Uterus (tissue), 4 donors: ENCODE data around the gene TBCE. TPM values are rescaled to one million over a fixed set of nuclear protein-coding genes. Genes with fewer than 3 reads are reported as not detected.

ENCODE experiments used
- DNase-seq, 2 donors: peaks; one replicate each; pipeline ENCODE4 v3.0.0-alpha.2; 2019 to 2020
- H3K27ac ChIP-seq, 2 donors: fragments of 200-600 bp; sonication (generic); 1 replicate in 1 of 2; 2 replicates in 1 of 2; pipeline ENCODE4 v1.5.1; 2016 to 2018
- H3K27me3 ChIP-seq, 2 donors: fragments of 200-600 bp; sonication (generic); one replicate each; pipeline ENCODE4 v1.5.1; 2018 to 2019; ENCODE audit warnings: control low read depth in 1 of 2
- H3K36me3 ChIP-seq, 2 donors: fragments of 200-600 bp; sonication (generic); one replicate each; pipeline ENCODE4 v1.5.1; 2019; ENCODE audit warnings: control low read depth in 1 of 2
- H3K4me1 ChIP-seq, 2 donors: fragments of 200-600 bp; sonication (generic); one replicate each; pipeline ENCODE4 v1.5.1; 2018 to 2019; ENCODE audit warnings: control low read depth in 1 of 2
- H3K4me3 ChIP-seq, 2 donors: fragments of 200-600 bp; sonication (generic); 1 replicate in 1 of 2; 2 replicates in 1 of 2; pipeline ENCODE4 v1.5.1; 2018 to 2019; ENCODE audit warnings: mild to moderate bottlenecking in 1 of 2
- H3K9me3 ChIP-seq, 2 donors: fragments of 200-600 bp; sonication (generic); one replicate each; pipeline ENCODE4 v1.5.1; 2019; ENCODE audit warnings: control low read depth in 1 of 2
- POLR2A ChIP-seq, 2 donors: fragments of 450-650 bp; IDR thresholded peaks; one replicate each; pipeline ENCODE4 v1.6.1; 2016; ENCODE audit warnings: antibody characterized with exemption in 2 of 2, mild to moderate bottlenecking in 1 of 2, moderate library complexity in 1 of 2
- intact Hi-C: fragments of 100-400 bp; cut with DNase I; formaldehyde crosslinking; loops from one replicate; pipeline ENCODE4 v1.15.1; 2023; ENCODE audit warnings: low total_unique reads
- total RNA-seq, 4 donors: library from RNA; depleted of rRNA in 3 of 4; stranded (reverse); fragments of >200 nt in 3 of 4; gene quantifications; one replicate each; pipeline versions ENCODE4 v1.1.0 to v1.2.4, GENCODE V29; 2014 to 2023
- TF ChIP-seq, protein P1 (sequence below), 4 experiments: fragments of 200-600 bp in 2 of 4; fragments of 450-650 bp in 2 of 4; sonication (generic) in 2 of 4; IDR thresholded peaks; one replicate each; pipeline ENCODE4 v1.5.1; 2016 to 2019; ENCODE audit warnings: antibody characterized with exemption in 4 of 4, mild to moderate bottlenecking in 2 of 4, moderate library complexity in 1 of 4
- donor health status: DM: yes; HTN: yes; CAD: no.

Gene TBCE
- total RNA-seq, 4 donors from 2014 or later = 9.7 to 34.5 (median 19.6) TPM

DNA sequence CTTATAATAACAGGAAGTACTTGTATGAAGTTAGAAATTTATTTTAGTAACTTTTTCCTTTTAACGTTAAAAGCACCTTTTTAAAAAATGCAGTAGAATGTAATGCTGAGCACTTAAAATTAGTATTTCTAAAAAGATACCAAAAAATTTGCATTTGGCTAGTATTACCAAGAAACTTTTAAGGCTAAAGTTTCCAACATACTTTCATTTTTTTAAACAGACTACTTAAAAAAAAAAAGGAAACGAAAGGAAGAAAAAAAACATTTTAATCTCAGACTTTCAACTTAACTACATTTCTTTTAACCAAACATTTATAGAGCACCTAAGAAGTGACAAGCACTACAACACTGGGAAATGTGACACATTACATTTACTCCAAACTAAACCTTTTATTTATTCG is 42.1 kb upstream of the TBCE start:
- DNase-seq = no peak
- intact Hi-C loops = no loop called here
- H3K9me3 ChIP-seq = no peaks in the 10 kb centered on the region
- no peak overlapping the region for H3K4me3 ChIP-seq
- TF ChIP-seq, protein P1, sequence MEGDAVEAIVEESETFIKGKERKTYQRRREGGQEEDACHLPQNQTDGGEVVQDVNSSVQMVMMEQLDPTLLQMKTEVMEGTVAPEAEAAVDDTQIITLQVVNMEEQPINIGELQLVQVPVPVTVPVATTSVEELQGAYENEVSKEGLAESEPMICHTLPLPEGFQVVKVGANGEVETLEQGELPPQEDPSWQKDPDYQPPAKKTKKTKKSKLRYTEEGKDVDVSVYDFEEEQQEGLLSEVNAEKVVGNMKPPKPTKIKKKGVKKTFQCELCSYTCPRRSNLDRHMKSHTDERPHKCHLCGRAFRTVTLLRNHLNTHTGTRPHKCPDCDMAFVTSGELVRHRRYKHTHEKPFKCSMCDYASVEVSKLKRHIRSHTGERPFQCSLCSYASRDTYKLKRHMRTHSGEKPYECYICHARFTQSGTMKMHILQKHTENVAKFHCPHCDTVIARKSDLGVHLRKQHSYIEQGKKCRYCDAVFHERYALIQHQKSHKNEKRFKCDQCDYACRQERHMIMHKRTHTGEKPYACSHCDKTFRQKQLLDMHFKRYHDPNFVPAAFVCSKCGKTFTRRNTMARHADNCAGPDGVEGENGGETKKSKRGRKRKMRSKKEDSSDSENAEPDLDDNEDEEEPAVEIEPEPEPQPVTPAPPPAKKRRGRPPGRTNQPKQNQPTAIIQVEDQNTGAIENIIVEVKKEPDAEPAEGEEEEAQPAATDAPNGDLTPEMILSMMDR (IDR thresholded peaks at IDR 0.05) = no peak
- H3K27ac ChIP-seq = peak overlapping the region in 1 of 2 donors; percentile 96
- H3K4me1 ChIP-seq = peaks cover 0 to 16% of the 10 kb centered on the region in 2 donors
- no peaks in the 10 kb centered on the region for H3K27me3 ChIP-seq
- no peaks in the 10 kb centered on the region for H3K36me3 ChIP-seq

DNA sequence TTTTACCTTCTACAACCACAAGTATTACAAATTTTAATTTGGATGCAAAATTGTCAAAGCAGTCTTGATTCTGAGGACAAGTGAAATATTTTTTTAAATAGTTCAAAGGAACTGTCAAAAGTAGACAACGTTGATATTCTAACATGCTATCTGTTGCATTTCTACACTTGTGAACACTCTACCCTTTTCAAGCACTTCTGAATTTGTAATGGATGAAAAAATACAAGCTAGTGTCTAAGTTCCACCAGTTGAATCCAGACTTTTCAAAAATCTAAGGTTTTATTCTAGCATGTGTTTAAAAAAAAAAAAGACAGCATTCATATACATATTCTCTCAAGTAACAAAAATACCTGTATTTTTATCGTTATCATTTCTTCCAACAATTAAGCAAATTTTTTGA is 41.4 kb upstream of the TBCE start:
- intact Hi-C loops = no loop called here
- H3K27ac ChIP-seq = peak overlapping the region in 1 of 2 donors; percentile 96
- H3K4me1 ChIP-seq = peaks cover 4 to 14% of the 10 kb centered on the region in 2 donors
- H3K9me3 ChIP-seq = no peaks in the 10 kb centered on the region
- no peaks in the 10 kb centered on the region for H3K36me3 ChIP-seq
- no peak for DNase-seq
- H3K4me3 ChIP-seq = peak overlapping the region; percentile 86 to 96
- TF ChIP-seq, protein P1 (IDR thresholded peaks at IDR 0.05) = no peak
- TF ChIP-seq POLR2A (IDR thresholded peaks at IDR 0.05) = no peak
- no peaks in the 10 kb centered on the region for H3K27me3 ChIP-seq

DNA sequence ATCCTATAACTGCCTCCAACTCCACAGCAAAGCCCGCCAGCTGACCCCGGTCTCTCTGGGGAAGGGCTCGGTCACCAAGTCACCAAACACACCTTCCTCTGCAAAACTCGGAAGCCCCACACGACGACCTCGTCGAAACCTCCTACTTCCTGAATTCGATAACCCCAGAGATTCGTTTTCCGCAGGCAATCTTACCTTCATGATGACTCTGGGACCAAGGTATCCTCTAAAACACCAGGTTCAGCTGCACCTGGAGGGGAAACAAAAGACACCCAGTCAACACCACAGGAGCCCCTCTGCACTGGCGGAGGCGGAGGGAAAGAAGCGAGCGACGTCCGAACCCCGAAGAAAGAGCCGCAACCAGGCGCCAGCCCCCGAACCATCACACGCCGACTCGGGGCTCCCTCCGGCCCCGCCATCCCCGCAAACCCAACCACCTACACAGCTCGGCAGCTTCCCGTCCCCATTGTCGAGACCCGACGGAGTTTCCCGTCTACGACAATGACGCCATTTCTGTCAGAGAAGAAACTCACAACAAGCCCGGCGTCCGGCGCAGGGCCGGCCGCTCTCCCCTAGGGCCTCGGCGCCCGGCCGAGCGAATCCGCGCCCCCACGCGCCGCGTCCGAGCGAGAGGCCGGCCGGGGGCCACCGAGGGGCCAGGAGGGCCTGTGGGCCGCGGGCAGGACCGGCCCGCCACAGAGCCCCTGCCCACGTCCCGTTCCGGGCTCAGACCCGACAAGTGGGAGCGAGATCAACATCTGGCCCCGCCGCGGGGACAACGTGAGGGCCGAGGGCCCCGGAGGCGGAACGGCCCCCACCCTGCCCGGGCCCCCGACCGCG is 40.3 kb upstream of the TBCE start:
- Histone ChIP-seq H3K27me3 (no peaks in the 10 kb centered on the region), H3K4me3 (peak overlapping the region; percentile 86 to 96), H3K4me1 (peaks cover 4 to 11% of the 10 kb centered on the region in 2 donors), H3K36me3 (no peaks in the 10 kb centered on the region), H3K27ac (peak overlapping the region; percentile 96 to 98), H3K9me3 (no peaks in the 10 kb centered on the region)
- intact Hi-C loops = no loop called here
- TF ChIP-seq, protein P1 (IDR thresholded peaks at IDR 0.05) = no peak
- no peak for TF ChIP-seq POLR2A (IDR thresholded peaks at IDR 0.05)
- DNase-seq = peak; percentile 21 to 24

- H3K27me3 ChIP-seq = no peaks in the 10 kb centered on the region
- H3K27ac ChIP-seq = peak within 1 kb of the TSS; percentile 96 to 98
- H3K4me3 ChIP-seq = peak within 1 kb of the TSS; percentile 86 to 96
- peak in 1 of 2 donors; percentile 82 for DNase-seq
- TF ChIP-seq, protein P1 (IDR thresholded peaks at IDR 0.05) = peak in 1 of 4 experiments; percentile 28
- peak; percentile 80 to 83 for TF ChIP-seq POLR2A (IDR thresholded peaks at IDR 0.05)
- H3K36me3 ChIP-seq = no peaks in the 10 kb centered on the region
- intact Hi-C loops = no loop called here
- H3K4me1 ChIP-seq = peaks cover 4 to 11% of the 10 kb centered on the region in 2 donors
- no peaks in the 10 kb centered on the region for H3K9me3 ChIP-seq
Measured at GRCh38 chr1:235327559-235328270, 39.5 kb upstream of the TBCE start, which contains the start of gene ARID4B. Gene ARID4B (minus strand): TSS chr1:235328179. CDS start chr1:235326919, 1,260 bp downstream.
